Loucy (cell line): ENCODE data around the gene ACOT6.

Source experiments
- H2AFZ ChIP-seq: fragments of 200-600 bp; sonication (generic); 2 replicates; pipeline ENCODE4 v1.6.0; 2016; ENCODE audit warnings: antibody characterized with exemption, mild to moderate bottlenecking, low read length, moderate library complexity
- H3F3A ChIP-seq: fragments of 200-600 bp; 2 replicates; pipeline ENCODE4 v1.6.0; 2016; ENCODE audit warnings: antibody characterized with exemption, low read depth, mild to moderate bottlenecking
- H3K27me3 ChIP-seq: fragments of 200-600 bp; sonication (generic); 2 replicates; pipeline ENCODE4 v1.6.1; 2014; ENCODE audit warnings: low read length, mild to moderate bottlenecking; ENCODE audit not compliant: insufficient read depth, poor library complexity, severe bottlenecking
- H3K36me3 ChIP-seq: fragments of 200-600 bp; sonication (generic); 2 replicates; pipeline ENCODE4 v1.6.1; 2016; ENCODE audit warnings: low read length; ENCODE audit not compliant: insufficient read depth
- H3K4me1 ChIP-seq: fragments of 200-600 bp; sonication (generic); 2 replicates; pipeline ENCODE4 v1.5.1; 2014; ENCODE audit warnings: low read length, mild to moderate bottlenecking; ENCODE audit not compliant: insufficient read depth, poor library complexity, severe bottlenecking
- H3K4me2 ChIP-seq: fragments of 200-600 bp; sonication (generic); 2 replicates; pipeline ENCODE4 v1.6.0; 2014; ENCODE audit warnings: antibody characterized with exemption, low read length, low read depth, mild to moderate bottlenecking; ENCODE audit not compliant: poor library complexity, severe bottlenecking
- H3K4me3 ChIP-seq: fragments of 200-600 bp; sonication (generic); 2 replicates; pipeline ENCODE4 v1.5.1; 2014; ENCODE audit warnings: low read length, mild to moderate bottlenecking, mixed read lengths; ENCODE audit not compliant: poor library complexity, severe bottlenecking
- H3K79me2 ChIP-seq: fragments of 200-600 bp; sonication (generic); 2 replicates; pipeline ENCODE4 v1.6.1; 2014; ENCODE audit warnings: low read length; ENCODE audit not compliant: insufficient read depth
- H3K9ac ChIP-seq: fragments of 200-600 bp; sonication (generic); 2 replicates; pipeline ENCODE4 v1.6.0; 2014; ENCODE audit warnings: mild to moderate bottlenecking, low read depth, low read length, moderate library complexity; ENCODE audit not compliant: poor library complexity, severe bottlenecking
- H3K9me2 ChIP-seq: fragments of 200-600 bp; sonication (generic); replicated peaks from 2 replicates; pipeline ENCODE4 v1.6.1; 2016; ENCODE audit warnings: low read depth, low read length, mixed read lengths
- H3K9me3 ChIP-seq: fragments of 200-600 bp; sonication (generic); 2 replicates; pipeline ENCODE4 v1.6.1; 2014; ENCODE audit warnings: mild to moderate bottlenecking, antibody characterized with exemption, low read length, low read depth; ENCODE audit not compliant: insufficient read depth
- H4K20me1 ChIP-seq: fragments of 200-600 bp; sonication (generic); 2 replicates; pipeline ENCODE4 v1.6.0; 2014; ENCODE audit warnings: antibody characterized with exemption, low read length, mild to moderate bottlenecking; ENCODE audit not compliant: insufficient read depth, poor library complexity, severe bottlenecking
- EZH2phosphoT487 ChIP-seq: fragments of 200-600 bp; IDR thresholded peaks from 2 replicates; pipeline ENCODE4 v1.6.1; 2018; ENCODE audit warnings: antibody characterized with exemption, mild to moderate bottlenecking, moderate library complexity, borderline replicate concordance
- TF ChIP-seq, protein P1 (sequence below): fragments of 200-600 bp; sonication (generic); conservative IDR thresholded peaks from 2 replicates; pipeline ENCODE4 v1.5.1; 2014; ENCODE audit warnings: mild to moderate bottlenecking, antibody characterized with exemption, low read length

ACOT6 gene

GRCh38 chr14:73599499-73599898 lies 12.8 kb upstream of the ACOT6 start:
- H3K9me2 ChIP-seq: no peaks in the 10 kb centered on the region
- H3K4me3 ChIP-seq: no peak overlapping the region
- H4K20me1 ChIP-seq: no peaks in the 10 kb centered on the region
- H3K9ac ChIP-seq: no peak overlapping the region
- H3K9me3 ChIP-seq: no peaks in the 10 kb centered on the region
- no peak for TF ChIP-seq EZH2phosphoT487
- TF ChIP-seq, protein P1, sequence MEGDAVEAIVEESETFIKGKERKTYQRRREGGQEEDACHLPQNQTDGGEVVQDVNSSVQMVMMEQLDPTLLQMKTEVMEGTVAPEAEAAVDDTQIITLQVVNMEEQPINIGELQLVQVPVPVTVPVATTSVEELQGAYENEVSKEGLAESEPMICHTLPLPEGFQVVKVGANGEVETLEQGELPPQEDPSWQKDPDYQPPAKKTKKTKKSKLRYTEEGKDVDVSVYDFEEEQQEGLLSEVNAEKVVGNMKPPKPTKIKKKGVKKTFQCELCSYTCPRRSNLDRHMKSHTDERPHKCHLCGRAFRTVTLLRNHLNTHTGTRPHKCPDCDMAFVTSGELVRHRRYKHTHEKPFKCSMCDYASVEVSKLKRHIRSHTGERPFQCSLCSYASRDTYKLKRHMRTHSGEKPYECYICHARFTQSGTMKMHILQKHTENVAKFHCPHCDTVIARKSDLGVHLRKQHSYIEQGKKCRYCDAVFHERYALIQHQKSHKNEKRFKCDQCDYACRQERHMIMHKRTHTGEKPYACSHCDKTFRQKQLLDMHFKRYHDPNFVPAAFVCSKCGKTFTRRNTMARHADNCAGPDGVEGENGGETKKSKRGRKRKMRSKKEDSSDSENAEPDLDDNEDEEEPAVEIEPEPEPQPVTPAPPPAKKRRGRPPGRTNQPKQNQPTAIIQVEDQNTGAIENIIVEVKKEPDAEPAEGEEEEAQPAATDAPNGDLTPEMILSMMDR: no peak
- H3K79me2 ChIP-seq: no peaks in the 10 kb centered on the region
- H3K27me3 ChIP-seq: no peaks in the 10 kb centered on the region
- H2AFZ ChIP-seq: no peak overlapping the region
- no peaks in the 10 kb centered on the region for H3F3A ChIP-seq
- no peaks in the 10 kb centered on the region for H3K36me3 ChIP-seq
- H3K4me2 ChIP-seq: no peak overlapping the region
- H3K4me1 ChIP-seq: no peaks in the 10 kb centered on the region

- Histone ChIP-seq H3K9me3 (no peaks in the 10 kb centered on the region), H3K79me2 (no peaks in the 10 kb centered on the region), H3F3A (no peaks in the 10 kb centered on the region), H3K36me3 (no peaks in the 10 kb centered on the region), H3K9ac (no peak overlapping the region), H3K4me3 (no peak overlapping the region), H3K4me2 (no peak overlapping the region), H2AFZ (no peak overlapping the region), H3K4me1 (no peaks in the 10 kb centered on the region), H3K9me2 (no peaks in the 10 kb centered on the region), H4K20me1 (no peaks in the 10 kb centered on the region), H3K27me3 (no peaks in the 10 kb centered on the region)
- TF ChIP-seq EZH2phosphoT487: no peak
- TF ChIP-seq, protein P1: no peak
Observed at GRCh38 chr14:73602994-73603393, 9.3 kb upstream of the ACOT6 start.

DNA sequence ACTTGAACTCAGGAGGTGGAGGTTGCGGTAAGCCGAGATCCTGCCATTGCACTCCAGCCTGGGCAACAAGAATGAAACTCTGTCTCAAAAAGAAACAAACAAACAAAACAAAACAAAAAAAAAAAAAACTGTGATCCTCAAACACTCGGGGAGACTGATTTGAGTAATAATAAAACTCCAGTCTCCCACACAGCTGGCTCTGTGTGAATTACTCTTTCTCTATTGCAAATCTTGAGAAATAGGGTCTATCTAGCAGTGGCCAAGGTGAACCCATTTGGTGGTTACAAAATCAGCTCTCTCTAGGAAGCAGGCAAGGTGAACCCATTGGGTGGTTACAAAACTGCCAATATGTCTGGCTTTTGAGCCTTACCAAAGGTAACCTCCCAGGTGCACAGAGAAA lies 6.0 kb upstream of the ACOT6 start:
- H4K20me1 ChIP-seq: no peaks in the 10 kb centered on the region
- no peaks in the 10 kb centered on the region for H3K4me1 ChIP-seq
- H3K9me2 ChIP-seq: no peaks in the 10 kb centered on the region
- no peaks in the 10 kb centered on the region for H3K9me3 ChIP-seq
- H3K9ac ChIP-seq: no peak overlapping the region
- no peak for TF ChIP-seq EZH2phosphoT487
- TF ChIP-seq, protein P1: no peak
- no peak overlapping the region for H2AFZ ChIP-seq
- no peak overlapping the region for H3K4me2 ChIP-seq
- H3K36me3 ChIP-seq: no peaks in the 10 kb centered on the region
- H3K4me3 ChIP-seq: no peak overlapping the region
- H3K79me2 ChIP-seq: no peaks in the 10 kb centered on the region
- no peaks in the 10 kb centered on the region for H3F3A ChIP-seq
- no peaks in the 10 kb centered on the region for H3K27me3 ChIP-seq
